Muscle of leg (tissue), 11 donors: ENCODE measurements around the gene DDN. TPM values are rescaled to one million over a fixed set of nuclear protein-coding genes. Genes with fewer than 3 reads are reported as not detected.
A peak's percentile ranks its signal among the peaks of the same experiment; 100 is the strongest.

ENCODE experiments used
- DNase-seq: peaks from one replicate; pipeline ENCODE4 v3.0.0; 2013
- H3K27ac ChIP-seq: one replicate; pipeline ENCODE4 v1.5.1; 2013; ENCODE audit warnings: mild to moderate bottlenecking, low read length, control low read depth
- H3K27me3 ChIP-seq: one replicate; pipeline ENCODE4 v1.6.1; 2013; ENCODE audit warnings: low read length; ENCODE audit not compliant: control insufficient read depth, insufficient read depth
- H3K36me3 ChIP-seq: one replicate; pipeline ENCODE4 v1.6.1; 2013; ENCODE audit warnings: low read length; ENCODE audit not compliant: control insufficient read depth, insufficient read depth
- H3K4me1 ChIP-seq: one replicate; pipeline ENCODE4 v1.6.1; 2013; ENCODE audit warnings: low read length; ENCODE audit not compliant: control insufficient read depth, insufficient read depth
- H3K4me3 ChIP-seq: one replicate; pipeline ENCODE4 v1.5.1; 2013; ENCODE audit warnings: low read length, control low read depth
- H3K9me3 ChIP-seq: replicated peaks from 2 replicates; pipeline ENCODE4 v1.6.1; 2013; ENCODE audit warnings: low read depth, low read length; ENCODE audit not compliant: control insufficient read depth
- WGBS: methylation state at CpG from one replicate; pipeline ENCODE4 v1.1.5; 2013; ENCODE audit warnings: missing lambda C conversion rate; ENCODE audit not compliant: insufficient coverage; 5-methylcytosine and 5-hydroxymethylcytosine counted together
- polyA plus RNA-seq, 8 donors: library from polyadenylated mRNA; unstranded; fragments of 120-200 nt; gene quantifications; one replicate each; pipeline versions ENCODE4 v1.2.1 to v1.2.3, GENCODE V29; 2013; ENCODE audit warnings: inconsistent platforms in 1 of 8, low replicate concordance in 1 of 8; ENCODE audit not compliant: insufficient read length in 8 of 8, insufficient read depth in 1 of 8
- total RNA-seq: library from RNA; stranded (reverse); fragments of 120-200 nt; gene quantifications from one replicate; pipeline ENCODE4 v1.2.4, GENCODE V29; 2013

Gene DDN
- total and polyA plus RNA-seq, 9 donors: 10.2 to 30.4 (median 14.6) TPM

- Histone ChIP-seq H3K27me3 (peaks cover 73% of the 10 kb centered on the region), H3K4me1 (peaks cover 41% of the 10 kb centered on the region)
- no peak for DNase-seq
These were observed 30.7 kb downstream of the DDN start for GRCh38 chr12:48968467-48968866.

GRCh38 chr12:48967991-48968390 is 31.2 kb downstream of the DDN start:
- peaks cover 38% of the 10 kb centered on the region for H3K4me1 ChIP-seq
- 32% methylated on average over 4 of the region's 7 CpGs for WGBS
- H3K27me3 ChIP-seq: peaks cover 68% of the 10 kb centered on the region
- H3K27ac ChIP-seq: no peak overlapping the region
- DNase-seq: no peak
- H3K36me3 ChIP-seq: no peaks in the 10 kb centered on the region
- no peak overlapping the region for H3K4me3 ChIP-seq
- no peaks in the 10 kb centered on the region for H3K9me3 ChIP-seq

More at GRCh38 chr12:48968467-48968866, 30.7 kb downstream of the DDN start:
- Histone ChIP-seq H3K9me3 (no peaks in the 10 kb centered on the region), H3K4me3 (no peak overlapping the region), H3K27ac (no peak overlapping the region), H3K36me3 (no peaks in the 10 kb centered on the region)
- WGBS: no CpG with 5 or more reads among the region's 3 CpGs

GRCh38 chr12:48966177-48966895 is 32.8 kb downstream of the DDN start:
- no peak for DNase-seq
- Histone ChIP-seq H3K27ac (no peak overlapping the region), H3K36me3 (no peaks in the 10 kb centered on the region), H3K27me3 (peaks cover 52% of the 10 kb centered on the region), H3K4me3 (no peak overlapping the region), H3K4me1 (peaks cover 26% of the 10 kb centered on the region), H3K9me3 (no peaks in the 10 kb centered on the region)
- 30% methylated on average over 20 of the region's 20 CpGs for WGBS

- Histone ChIP-seq H3K27me3 (peaks cover 46% of the 10 kb centered on the region), H3K36me3 (no peaks in the 10 kb centered on the region), H3K4me3 (no peak overlapping the region), H3K9me3 (no peaks in the 10 kb centered on the region), H3K27ac (no peak overlapping the region), H3K4me1 (peaks cover 17% of the 10 kb centered on the region)
- DNase-seq: no peak
These were observed 33.8 kb downstream of the DDN start for GRCh38 chr12:48965298-48965838.

GRCh38 chr12:48961801-48962200 is 37.4 kb downstream of the DDN start:
- Histone ChIP-seq H3K36me3 (no peaks in the 10 kb centered on the region), H3K4me1 (peaks cover 8% of the 10 kb centered on the region), H3K4me3 (no peak overlapping the region), H3K9me3 (no peaks in the 10 kb centered on the region), H3K27me3 (peaks cover 16% of the 10 kb centered on the region), H3K27ac (no peak overlapping the region)
- DNase-seq: no peak

GRCh38 chr12:48961331-48961730 is 37.8 kb downstream of the DDN start:
- Histone ChIP-seq H3K4me3 (no peak overlapping the region), H3K27me3 (peaks cover 13% of the 10 kb centered on the region), H3K9me3 (no peaks in the 10 kb centered on the region), H3K4me1 (peaks cover 7% of the 10 kb centered on the region), H3K27ac (no peak overlapping the region), H3K36me3 (no peaks in the 10 kb centered on the region)
- DNase-seq: no peak
- 34% methylated on average over 4 of the region's 4 CpGs for WGBS

GRCh38 chr12:48960834-48961233 is 38.3 kb downstream of the DDN start:
- Histone ChIP-seq H3K36me3 (no peaks in the 10 kb centered on the region), H3K4me1 (peaks cover 8% of the 10 kb centered on the region), H3K27me3 (peaks cover 8% of the 10 kb centered on the region), H3K27ac (no peak overlapping the region), H3K9me3 (no peaks in the 10 kb centered on the region), H3K4me3 (no peak overlapping the region)
- DNase-seq: no peak
- WGBS: 83% methylated on average over 1 of the region's 3 CpGs

- DNase-seq: no peak
- peaks cover 4% of the 10 kb centered on the region for H3K27me3 ChIP-seq
- no peaks in the 10 kb centered on the region for H3K9me3 ChIP-seq
- peaks cover 14% of the 10 kb centered on the region for H3K4me1 ChIP-seq
- WGBS: no CpG with 5 or more reads among the region's 3 CpGs
- H3K36me3 ChIP-seq: peaks cover under 1% of the 10 kb centered on the region
- H3K4me3 ChIP-seq: peak overlapping the region; percentile 100
- H3K27ac ChIP-seq: peak overlapping the region; percentile 96
These were observed 41.2 kb downstream of the DDN start for GRCh38 chr12:48958049-48958388.

- Histone ChIP-seq H3K9me3 (no peaks in the 10 kb centered on the region), H3K27me3 (peaks cover 4% of the 10 kb centered on the region), H3K4me3 (peak within 1 kb of the TSS; percentile 100), H3K36me3 (peaks cover 7% of the 10 kb centered on the region), H3K4me1 (peaks cover 14% of the 10 kb centered on the region), H3K27ac (peak within 1 kb of the TSS; percentile 96)
- WGBS: 0% methylated on average over 38 of the region's 58 CpGs
- peak; percentile 97 for DNase-seq
These were observed 41.8 kb downstream of the DDN start, which contains the start of gene ARF3 for GRCh38 chr12:48957141-48958048. Gene ARF3, minus strand, starts transcription at chr12:48957487. Its CDS starts 16,392 bp downstream, at chr12:48941095.
